GM21786 (cell line): Measurements from ENCODE around the gene RXYLT1.
A peak's percentile ranks its signal among the peaks of the same experiment; 100 is the strongest.
"Not testable (repeated sequence)": the region's sequence is repeated elsewhere in the genome, so short reads cannot be mapped to it uniquely, and the experiment has no call there.

ENCODE experiments used
- ATAC-seq: cut with Tn5 transposase; IDR thresholded peaks from one replicate; pipeline ENCODE4 v1.9.1; 2021; ENCODE audit not compliant: unreplicated experiment

Gene RXYLT1

GRCh38 chr12:63779498-63780481, at the start of gene RXYLT1:
Gene RXYLT1 (plus strand): TSS chr12:63779909. CDS start chr12:63779961, 52 bp downstream.
- peak; percentile 91 for ATAC-seq

- not testable (repeated sequence) for ATAC-seq
Observed at GRCh38 chr12:63732779-63733178, 46.9 kb upstream of the RXYLT1 start.

GRCh38 chr12:63733585-63733984, 46.1 kb upstream of the RXYLT1 start:
- ATAC-seq: not testable (repeated sequence)

- not testable (repeated sequence) for ATAC-seq
Observed at GRCh38 chr12:63740551-63740950, 39.2 kb upstream of the RXYLT1 start.

GRCh38 chr12:63741431-63741830, 38.3 kb upstream of the RXYLT1 start:
- not testable (repeated sequence) for ATAC-seq

GRCh38 chr12:63744110-63744509, 35.6 kb upstream of the RXYLT1 start:
- ATAC-seq: not testable (repeated sequence)

GRCh38 chr12:63746470-63746869, 33.2 kb upstream of the RXYLT1 start:
- ATAC-seq: not testable (repeated sequence)

GRCh38 chr12:63747136-63747535, 32.6 kb upstream of the RXYLT1 start:
- not testable (repeated sequence) for ATAC-seq

- no peak for ATAC-seq
Observed at GRCh38 chr12:63747553-63747952, 32.2 kb upstream of the RXYLT1 start.

GRCh38 chr12:63752283-63752682, 27.4 kb upstream of the RXYLT1 start:
- no peak for ATAC-seq

- ATAC-seq: no peak
Observed at GRCh38 chr12:63752841-63753240, 26.9 kb upstream of the RXYLT1 start.

GRCh38 chr12:63753743-63754142, 26.0 kb upstream of the RXYLT1 start:
- ATAC-seq: no peak

- ATAC-seq: no peak
Observed at GRCh38 chr12:63764481-63764880, 15.2 kb upstream of the RXYLT1 start.

- no peak for ATAC-seq
Observed at GRCh38 chr12:63766498-63766897, 13.2 kb upstream of the RXYLT1 start.

GRCh38 chr12:63770375-63770774, 9.3 kb upstream of the RXYLT1 start:
- ATAC-seq: no peak

- no peak for ATAC-seq
Observed at GRCh38 chr12:63777340-63777739, 2.4 kb upstream of the RXYLT1 start.

- no peak for ATAC-seq
Observed at GRCh38 chr12:63782466-63782865, 2.8 kb downstream of the RXYLT1 start.

GRCh38 chr12:63787306-63787705, 7.6 kb downstream of the RXYLT1 start:
- ATAC-seq: no peak

GRCh38 chr12:63790608-63790945, 10.9 kb downstream of the RXYLT1 start:
- no peak for ATAC-seq

GRCh38 chr12:63792338-63792737, 12.6 kb downstream of the RXYLT1 start:
- no peak for ATAC-seq

GRCh38 chr12:63795032-63795687, 15.5 kb downstream of the RXYLT1 start:
- ATAC-seq: no peak

- ATAC-seq: no peak
Observed at GRCh38 chr12:63795944-63796343, 16.2 kb downstream of the RXYLT1 start.
